HG03095 (cell line): ENCODE data around the gene SMIM43.
"Not testable (repeated sequence)": the region's sequence is repeated elsewhere in the genome, so short reads cannot be mapped to it uniquely, and the experiment has no call there.

Experiments used
- ATAC-seq: cut with Tn5 transposase; IDR thresholded peaks from one replicate; pipeline ENCODE4 v1.9.1; 2021; ENCODE audit warnings: moderate library complexity; ENCODE audit not compliant: unreplicated experiment

SMIM43 gene

GRCh38 chr4:121737846-121738554 lies 27.0 kb downstream of the SMIM43 start:
- ATAC-seq = no peak

GRCh38 chr4:121736735-121737351 lies 28.1 kb downstream of the SMIM43 start:
- ATAC-seq = no peak

DNA sequence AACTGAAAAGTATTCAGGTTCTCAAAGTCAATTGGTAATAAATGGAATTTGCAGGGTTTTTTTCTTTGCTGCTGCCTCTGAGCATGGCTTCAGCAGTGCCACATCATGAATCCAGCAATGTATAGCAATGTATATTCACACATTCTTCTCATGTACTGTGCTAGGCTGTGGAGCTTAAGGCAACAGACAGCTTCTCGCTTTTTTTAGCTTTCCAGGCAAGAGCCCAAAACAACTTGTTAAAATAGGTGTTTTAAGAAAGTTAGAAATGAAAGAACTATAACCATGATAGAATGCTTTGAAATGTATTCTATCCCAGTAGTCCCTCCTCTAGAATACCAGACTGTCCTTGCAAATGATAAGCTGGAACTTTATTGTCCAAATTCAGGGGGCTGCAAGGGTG lies 30.4 kb downstream of the SMIM43 start:
- no peak for ATAC-seq

- no peak for ATAC-seq
Measured at GRCh38 chr4:121733942-121734341, 31.0 kb downstream of the SMIM43 start.

DNA sequence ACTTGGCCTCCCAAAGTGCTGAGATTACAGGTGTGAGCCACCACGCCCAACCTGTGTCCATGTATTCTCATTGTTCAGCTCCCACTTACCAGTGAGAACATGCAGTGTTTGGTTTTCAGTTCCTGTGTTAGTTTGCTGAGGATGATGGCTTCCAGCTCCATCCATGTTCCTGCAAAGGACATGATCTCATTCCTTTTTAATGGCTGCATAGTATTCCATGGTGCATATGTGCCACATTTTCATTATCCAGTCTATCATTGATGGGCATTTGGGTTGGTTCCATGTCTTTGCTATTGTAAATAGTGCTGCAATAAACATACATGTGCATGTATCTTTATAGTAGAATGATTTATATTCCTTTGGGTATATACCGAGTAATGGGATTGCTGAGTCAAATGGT lies 35.2 kb downstream of the SMIM43 start:
- ATAC-seq = not testable (repeated sequence)

- ATAC-seq = no peak
Measured at GRCh38 chr4:121728798-121729226, 36.2 kb downstream of the SMIM43 start.

GRCh38 chr4:121728066-121728465 lies 36.9 kb downstream of the SMIM43 start:
- no peak for ATAC-seq

GRCh38 chr4:121726642-121727268 lies 38.2 kb downstream of the SMIM43 start:
- ATAC-seq = peak; percentile 98

DNA sequence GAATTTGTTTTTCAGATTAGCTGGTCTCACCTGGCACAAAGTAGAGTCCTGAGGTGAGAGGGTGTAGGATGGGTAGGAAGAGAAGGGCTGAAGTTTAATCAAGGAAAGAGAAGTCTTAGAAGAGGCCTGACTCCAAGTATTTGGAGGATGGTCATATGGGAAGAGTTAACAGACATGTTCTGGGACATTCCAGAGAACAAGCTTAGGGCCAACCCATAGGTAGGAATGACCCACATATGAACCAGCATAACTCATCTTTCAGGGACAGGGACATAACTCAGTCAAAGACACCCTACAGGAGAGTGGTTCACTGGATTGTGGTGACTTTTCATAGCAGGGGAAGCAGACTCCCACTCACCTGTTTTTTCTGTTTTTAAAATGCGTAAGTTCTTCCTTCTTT lies 40.3 kb downstream of the SMIM43 start:
- ATAC-seq = no peak

DNA sequence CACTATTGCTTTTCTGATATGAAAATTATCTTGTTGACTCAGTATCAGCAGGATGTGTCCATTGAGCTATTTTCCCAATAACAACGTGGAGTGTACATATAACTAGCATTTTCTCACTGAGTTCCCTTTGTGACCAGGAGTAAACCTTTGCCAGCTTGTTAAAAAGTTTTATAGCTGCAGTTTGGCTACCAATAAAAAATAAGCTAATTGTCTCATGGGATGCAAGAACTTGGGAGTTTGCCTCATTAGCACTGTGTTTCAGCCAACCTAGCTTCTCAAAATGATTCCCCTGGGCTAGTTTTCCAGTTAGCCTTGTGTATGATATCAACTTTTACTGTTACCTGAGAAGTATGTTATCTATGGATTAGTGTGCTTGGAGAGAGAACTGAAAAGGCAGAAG lies 43.3 kb downstream of the SMIM43 start:
- no peak for ATAC-seq

GRCh38 chr4:121720109-121720508 lies 44.9 kb downstream of the SMIM43 start:
- ATAC-seq = no peak

- ATAC-seq = no peak
Measured at GRCh38 chr4:121717680-121718237, 47.2 kb downstream of the SMIM43 start.

DNA sequence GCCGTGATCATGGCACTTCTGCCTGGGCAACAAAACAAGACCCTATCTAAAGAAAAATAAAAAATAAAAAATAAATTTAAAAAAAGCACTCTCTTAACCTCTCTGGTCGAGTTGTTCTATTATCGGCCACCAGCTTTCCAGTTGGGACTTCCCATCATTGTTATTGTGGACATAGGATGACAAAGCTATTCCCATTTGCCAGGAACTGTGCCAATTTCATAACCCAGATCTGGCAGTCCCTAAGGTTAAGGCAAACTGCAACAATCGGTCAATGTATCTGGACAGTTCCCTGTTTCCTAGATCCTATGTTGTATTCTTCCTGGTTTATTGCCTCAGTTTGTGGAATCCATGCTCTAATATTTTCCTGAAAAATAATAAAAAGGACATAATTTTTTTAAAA lies 50.4 kb downstream of the SMIM43 start:
- no peak for ATAC-seq

- no peak for ATAC-seq
Measured at GRCh38 chr4:121712783-121713182, 52.2 kb downstream of the SMIM43 start.

DNA sequence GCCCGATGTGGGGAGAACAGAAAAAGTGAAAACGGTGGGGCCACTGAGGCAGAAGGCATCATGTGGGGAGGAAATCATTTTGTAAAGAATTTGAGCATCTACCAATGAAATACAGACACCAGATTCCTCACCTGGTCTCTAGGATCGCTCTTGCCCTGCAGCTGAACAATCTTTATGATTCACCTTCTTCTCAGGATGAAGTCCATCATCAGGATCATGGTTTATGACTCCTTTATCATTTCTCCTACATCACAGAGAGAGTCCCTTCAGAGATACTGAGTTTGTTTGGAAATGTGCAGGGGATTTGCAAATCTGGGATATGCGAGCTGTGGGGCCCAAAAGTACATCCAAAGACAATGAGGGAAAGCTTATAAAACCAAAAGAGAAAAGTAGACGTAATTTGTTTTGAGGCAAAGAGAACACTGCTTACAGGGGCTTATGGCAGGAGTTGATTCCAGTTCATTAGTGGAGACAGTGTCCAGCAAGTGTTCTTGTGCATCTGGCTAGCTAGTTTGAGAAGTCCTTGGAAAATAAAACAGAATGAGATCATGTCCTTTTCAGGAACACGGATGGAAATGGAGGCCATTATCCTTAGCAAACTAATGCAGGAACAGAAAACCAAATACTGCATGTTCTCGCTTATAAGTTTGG lies 52.8 kb downstream of the SMIM43 start:
- no peak for ATAC-seq

DNA sequence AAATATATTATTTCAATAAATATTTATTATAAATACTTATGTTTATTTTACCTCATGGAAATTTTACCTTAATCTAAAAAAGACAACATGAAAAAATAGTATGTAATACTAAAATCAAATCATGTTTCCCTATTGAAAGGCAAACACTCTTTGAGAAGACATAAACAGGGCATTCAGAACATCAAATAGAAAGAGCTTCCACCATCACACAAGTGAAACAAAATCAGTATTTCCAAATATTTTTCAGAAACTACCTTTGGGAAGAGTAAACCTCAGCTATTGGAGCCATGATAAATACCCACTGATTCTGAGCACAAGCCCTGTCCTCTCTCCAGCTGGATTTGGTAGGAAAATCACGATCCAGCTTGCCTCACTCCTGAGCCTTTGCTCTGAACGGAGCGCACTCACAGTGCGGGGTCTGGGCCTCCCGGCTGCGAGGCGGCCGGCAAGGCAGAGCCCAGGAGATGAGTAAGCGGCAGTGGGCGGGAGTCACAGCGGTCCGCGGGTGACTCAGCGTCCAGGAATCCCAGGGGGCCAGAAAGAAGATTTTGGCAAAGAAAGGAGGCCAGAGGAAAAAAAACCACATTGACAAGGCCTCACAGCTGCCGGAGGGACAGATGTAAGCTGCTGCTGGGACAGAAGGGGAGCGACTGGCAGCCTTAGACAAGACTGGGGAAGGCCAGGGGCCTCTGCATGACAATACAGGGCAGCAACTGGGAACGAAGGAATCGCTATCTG lies 53.5 kb downstream of the SMIM43 start:
- ATAC-seq = peak; percentile 97

- no peak for ATAC-seq
Measured at GRCh38 chr4:121709766-121710405, 55.1 kb downstream of the SMIM43 start.
